Central memory CD4-positive, alpha-beta T cell (primary cell): ENCODE data around the gene TTC7B.
"Not testable (repeated sequence)": the region's sequence is repeated elsewhere in the genome, so short reads cannot be mapped to it uniquely, and the experiment has no call there.

ENCODE experiments used
- DNase-seq: peaks from one replicate; pipeline ENCODE4 v3.0.0; 2022

TTC7B gene

DNA sequence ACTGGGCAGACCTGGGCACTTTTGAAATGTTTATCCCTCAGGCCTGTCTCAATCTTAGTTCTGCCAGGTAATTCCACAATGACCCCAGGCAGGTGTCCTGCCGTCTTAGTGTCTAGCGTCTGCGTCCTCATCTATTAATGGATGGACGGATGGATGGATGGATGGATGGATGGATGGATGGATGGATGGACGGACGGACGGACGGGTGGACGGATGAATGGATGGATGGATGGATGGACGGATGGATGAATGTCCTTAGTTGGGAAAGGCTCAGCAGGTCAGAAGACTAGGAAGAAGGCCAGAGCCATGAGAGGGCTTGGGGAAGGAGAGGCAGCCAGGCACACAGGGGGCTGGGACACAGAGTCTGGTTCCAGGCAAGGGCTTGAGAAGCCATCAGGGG is 278.1 kb downstream of the TTC7B start:
- no peak for DNase-seq

DNA sequence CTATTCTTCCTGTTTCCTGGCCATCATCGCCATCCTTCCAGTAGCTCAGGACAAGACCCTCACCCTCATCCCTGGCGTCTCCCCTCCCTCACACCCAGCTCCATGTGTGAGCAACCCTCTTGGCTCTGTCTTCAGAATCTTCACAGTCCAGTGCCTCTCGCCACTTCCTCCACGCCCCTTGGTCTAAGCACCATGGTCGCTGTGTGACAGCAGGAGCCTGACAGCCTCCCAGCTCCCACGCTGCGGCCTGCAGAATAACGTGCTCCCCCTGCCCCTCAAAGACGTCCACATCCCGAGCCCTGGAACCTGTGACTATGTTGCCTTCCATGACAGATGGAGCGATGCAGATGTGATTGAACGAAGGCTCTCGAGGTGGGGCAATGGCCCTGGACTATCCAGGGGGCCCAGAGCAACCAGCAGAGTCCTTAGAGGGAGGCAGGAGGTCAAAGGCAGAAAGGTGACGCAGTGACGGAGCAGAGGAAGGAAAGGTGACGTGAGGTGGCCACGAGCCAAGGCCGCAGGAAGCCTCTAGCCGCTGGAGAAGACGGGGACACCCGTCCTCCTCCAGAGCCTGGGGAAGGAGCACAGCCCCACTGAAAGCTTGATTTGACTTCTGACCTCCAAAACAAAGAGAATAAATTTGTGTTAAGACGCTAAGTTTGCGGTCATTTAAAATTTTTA is 279.6 kb downstream of the TTC7B start:
- DNase-seq, result no peak

DNA sequence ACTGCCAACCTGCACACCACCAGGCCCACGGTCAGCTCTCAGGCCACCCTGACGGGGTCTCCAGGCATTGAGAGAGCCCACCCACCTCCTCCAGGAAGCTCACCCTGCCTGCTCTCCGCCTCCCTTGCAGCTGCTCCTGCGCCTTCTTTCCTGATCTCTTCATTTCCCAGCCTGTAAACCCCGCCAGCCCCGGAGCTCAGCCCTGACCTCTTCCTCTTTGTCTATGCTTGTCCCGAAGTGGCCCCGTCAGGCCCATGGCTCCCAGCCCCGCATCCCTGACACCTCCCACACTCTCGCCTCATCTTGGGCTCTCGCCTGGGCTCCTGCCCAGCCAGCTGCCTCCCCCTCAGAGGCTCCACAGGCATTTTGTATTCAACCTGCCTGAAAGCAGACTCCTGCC is 280.1 kb downstream of the TTC7B start:
- no peak for DNase-seq

DNA sequence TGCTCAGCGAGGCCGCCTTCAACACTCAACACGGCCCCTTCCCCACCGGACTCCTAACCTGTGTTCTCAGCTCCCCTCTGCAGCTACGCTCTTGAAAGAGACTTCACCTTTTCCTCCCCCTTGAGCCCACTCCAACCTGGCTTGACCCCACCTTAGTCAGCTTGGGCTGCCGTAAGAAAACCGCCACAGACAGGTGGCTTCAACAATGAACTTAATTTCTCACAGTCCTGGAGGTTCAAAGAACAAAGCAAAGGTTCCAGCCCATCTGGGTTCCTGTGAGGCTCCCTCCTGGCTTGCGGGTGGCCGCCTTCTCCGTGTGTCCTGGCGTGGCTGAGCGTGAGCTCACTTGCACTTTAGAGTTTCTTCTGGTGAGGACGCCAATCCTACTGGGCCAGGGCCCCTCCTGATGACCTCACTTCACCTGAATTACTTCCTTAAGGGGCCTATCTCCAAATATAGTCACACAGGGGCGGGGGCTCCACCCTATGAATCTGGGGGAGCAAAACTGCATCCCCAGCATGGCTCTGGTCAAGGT is 280.6 kb downstream of the TTC7B start:
- DNase-seq, result no peak

DNA sequence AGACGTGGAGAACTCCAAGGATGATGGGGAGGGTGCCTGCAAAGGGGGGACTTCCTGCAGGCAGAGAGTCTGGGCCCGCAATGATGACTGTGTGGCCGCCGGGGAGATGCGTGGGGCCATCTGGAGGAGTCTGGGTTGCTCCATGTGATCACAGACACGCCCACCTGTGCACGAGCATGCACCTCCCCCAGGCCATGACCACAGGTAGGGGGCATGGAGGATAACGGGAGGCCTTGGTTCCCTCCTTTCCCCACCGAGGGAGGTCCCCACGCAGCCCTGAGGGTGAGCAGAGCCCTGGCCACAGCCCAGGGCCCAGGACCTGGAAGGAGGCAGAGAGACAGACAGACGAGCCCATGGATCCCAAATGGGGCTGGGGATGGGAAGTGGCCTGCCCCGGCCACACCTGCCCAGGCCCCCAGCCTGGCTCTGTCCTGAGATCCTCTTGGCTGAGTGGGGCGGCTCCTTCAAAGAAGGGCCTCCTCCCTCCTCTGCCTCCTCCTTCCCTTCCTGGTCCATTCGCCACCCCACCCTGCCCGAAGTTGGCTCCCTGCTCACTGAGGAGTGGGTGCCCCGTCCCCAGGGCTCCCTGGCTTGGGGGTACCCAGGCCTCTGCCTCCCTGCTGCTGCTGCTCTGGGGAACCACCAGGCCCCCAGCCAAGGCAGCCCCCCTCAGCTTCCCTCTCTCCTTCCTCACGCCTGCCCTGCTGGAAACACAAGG is 281.2 kb downstream of the TTC7B start:
- no peak for DNase-seq

DNA sequence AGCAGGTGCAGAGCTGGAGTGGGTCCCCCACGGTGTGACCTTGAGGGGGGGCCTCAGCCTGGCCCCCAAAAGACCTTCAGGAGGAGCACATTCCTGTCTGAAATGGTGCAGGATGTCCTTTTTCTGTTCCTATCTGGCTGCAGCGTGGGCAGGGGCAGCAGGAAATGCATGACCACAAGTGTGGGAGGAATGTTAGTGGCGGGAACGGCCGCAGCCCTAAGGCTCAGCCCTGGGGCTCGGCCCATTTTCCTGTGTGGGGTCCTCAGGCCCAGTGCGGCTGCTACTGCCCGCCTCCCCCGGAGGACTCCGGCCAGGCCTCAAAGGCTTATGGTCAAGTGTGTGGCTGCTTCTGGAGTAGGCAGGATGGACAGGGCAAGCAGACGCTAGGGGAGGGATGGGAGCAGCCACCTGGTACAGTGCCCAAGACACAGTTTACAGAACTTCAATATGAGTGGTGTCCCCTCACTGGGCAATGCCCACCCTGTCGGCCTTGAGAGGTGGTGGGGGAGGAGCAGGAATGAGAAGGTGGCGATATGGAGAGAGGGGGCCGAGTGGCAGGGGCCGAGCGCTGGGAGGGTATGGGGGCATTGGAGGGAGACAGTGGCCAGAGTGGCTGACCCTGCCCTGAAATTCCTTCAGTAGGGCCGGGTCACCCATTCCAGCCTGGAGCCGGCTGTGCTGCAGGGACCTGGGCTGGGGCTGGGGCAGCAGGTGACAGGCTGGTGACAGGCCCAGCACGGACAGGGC is 282.0 kb downstream of the TTC7B start:
- no peak for DNase-seq

DNA sequence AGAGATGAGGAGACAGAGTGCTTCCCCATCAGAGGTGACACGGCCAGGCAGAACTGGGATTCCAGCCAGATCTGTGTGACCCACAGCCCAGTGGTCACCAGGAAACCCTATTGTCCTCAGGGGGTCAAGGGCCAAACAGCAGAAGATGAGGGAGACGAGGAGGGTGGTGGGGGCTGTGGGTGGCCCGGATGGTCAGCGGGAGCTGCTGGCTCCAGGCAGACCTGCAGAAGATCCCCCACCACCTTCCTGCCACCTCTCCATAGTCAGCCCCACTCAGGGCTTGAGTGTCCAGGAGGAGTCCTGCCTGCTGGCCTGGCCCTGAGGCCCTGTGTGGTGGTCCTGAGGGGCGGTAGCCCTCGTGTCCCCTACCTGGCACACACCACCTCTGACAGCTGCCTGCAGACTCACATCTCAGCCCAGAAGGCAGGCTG is 282.6 kb downstream of the TTC7B start:
- no peak for DNase-seq

DNA sequence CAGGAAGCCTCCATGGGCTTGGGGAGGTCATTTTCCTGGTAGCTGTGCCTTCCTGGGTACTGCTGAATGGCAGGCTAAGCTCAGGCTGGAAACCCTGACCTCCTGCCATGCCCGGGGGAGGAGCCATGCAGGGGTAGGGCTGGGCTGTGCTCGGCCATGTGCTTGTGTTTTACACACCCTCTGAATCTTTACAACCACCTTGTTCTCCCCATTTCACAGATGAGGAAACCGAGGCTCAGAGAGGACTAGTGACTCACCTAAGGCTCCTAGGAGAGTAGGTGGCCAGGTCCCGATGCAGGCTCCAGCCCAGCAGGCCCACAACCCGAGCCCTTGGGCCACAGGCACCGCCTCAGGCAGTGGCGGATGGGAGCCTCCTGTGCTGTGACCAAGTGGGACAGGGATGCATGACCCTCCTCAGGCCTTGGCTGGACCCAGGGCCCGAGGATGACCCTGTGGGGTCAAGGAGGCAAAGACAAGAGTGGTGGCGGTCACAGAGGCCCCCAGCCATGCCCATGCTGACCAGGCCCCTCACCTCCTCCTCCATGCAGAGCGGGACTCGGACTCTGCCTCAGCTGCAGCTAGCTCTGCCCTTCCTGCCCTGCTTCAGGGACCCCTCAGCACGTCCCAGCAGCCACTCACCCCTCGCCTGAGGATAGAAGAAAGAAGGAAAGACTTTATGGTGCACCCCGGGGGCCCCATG is 283.3 kb downstream of the TTC7B start:
- DNase-seq, result no peak

DNA sequence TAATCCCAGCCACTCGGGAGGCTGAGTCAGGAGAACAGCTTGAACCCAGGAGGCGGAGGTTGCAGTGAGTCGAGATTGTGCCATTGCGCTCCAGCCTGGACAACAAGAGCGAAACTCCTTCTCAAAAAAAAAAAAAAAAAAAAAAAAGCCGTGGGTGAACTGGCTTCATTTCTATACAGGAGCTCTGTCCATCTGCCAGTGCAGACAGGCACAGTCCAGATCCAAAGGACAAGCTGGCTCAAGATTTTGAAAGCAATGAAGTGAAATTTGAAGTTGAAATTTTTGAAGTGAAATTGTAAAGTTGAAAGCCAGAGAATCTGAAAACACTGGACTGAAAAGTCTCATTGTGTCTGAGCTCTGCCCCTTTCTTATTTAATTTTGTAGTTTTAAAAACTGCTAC is 284.7 kb downstream of the TTC7B start:
- no peak for DNase-seq

DNA sequence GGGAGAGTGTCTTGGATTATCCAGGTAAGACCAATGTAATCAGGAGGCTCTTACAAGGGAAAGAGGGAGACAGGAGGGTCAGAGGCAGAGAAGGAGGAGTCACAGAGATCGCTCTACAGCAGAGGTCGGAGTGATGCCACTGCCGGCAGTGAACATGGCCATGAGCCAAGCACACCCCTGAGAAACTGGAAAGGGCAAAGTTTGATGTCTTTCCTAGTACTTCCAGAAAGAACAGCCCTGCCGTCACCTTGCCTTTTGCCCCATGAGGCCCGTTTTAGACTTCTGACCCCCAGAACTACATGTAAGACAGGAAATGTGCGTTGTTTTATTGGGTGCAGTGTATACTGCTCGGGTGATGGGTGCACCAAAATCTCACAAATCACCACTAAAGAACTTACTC is 285.7 kb downstream of the TTC7B start:
- no peak for DNase-seq

DNA sequence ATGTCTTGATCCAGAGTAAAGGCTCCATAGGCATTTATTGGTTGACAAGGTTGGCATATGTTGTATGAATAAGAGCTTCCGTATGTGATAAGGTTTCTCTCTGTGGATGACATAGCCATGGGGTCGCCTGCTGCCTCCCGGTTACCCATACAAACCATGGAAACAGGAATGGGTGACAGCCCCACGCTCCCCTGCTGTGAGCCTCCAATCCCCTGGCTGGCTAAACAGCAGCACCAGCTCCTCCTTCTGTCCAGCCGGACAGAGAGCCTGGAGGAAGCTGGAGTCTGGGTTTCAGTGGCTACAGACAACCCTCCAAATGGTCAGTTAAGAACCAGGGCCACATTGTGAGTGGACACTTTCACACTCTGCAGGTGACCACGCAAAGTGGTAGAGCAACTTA is 288.3 kb downstream of the TTC7B start:
- no peak for DNase-seq

DNA sequence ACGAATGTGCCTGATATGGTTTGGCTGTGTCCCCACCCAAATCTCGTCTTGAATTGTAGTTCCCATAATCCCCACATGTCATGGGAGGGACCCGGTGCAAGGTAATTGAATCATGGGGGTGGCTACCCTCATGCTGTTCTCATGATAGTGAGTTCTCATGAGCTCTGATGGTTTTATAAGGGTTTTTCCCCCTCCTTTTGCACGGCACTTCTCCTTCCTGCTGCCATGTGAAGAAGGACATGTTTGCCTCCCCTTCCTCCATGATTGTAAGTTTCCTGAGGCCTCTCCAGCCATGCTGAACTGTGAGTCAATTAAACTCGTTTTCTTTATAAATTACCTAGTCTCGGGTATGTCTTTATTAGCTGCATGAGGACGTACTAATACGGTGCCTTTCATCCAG is 289.7 kb downstream of the TTC7B start:
- DNase-seq, result not testable (repeated sequence)

DNA sequence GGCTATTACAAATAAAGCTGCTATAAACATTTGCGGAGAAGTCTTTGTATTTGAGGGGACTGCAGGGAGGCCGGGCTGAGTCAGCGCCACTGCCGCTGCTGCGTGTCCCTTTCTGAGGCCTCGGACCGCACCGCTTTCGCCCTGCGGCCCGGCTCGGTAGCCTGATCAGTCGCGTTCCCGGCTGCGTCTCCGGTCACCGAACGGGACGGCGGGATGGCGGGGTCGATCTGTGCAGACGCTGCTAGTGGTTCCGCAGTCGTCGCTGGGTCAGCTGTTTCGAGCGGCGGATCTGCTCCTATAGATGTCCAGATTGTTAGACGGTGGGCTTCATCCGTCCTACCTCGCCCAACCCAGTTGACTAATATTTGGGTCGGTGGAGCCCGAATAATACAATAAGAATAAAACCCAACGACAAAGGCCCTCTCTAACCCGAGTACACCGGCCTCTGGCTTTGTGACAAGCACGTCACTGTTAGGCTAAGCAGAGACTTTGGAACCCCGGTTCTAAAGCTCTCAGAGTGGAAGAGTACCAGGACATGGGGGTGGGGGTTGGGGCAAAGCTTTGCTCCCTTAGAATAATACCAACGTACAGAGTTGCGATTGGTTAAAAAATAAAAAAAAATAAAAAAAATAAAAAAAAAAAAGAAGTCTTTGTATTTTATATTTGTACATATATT is 290.7 kb downstream of the TTC7B start:
- not testable (repeated sequence) for DNase-seq

DNA sequence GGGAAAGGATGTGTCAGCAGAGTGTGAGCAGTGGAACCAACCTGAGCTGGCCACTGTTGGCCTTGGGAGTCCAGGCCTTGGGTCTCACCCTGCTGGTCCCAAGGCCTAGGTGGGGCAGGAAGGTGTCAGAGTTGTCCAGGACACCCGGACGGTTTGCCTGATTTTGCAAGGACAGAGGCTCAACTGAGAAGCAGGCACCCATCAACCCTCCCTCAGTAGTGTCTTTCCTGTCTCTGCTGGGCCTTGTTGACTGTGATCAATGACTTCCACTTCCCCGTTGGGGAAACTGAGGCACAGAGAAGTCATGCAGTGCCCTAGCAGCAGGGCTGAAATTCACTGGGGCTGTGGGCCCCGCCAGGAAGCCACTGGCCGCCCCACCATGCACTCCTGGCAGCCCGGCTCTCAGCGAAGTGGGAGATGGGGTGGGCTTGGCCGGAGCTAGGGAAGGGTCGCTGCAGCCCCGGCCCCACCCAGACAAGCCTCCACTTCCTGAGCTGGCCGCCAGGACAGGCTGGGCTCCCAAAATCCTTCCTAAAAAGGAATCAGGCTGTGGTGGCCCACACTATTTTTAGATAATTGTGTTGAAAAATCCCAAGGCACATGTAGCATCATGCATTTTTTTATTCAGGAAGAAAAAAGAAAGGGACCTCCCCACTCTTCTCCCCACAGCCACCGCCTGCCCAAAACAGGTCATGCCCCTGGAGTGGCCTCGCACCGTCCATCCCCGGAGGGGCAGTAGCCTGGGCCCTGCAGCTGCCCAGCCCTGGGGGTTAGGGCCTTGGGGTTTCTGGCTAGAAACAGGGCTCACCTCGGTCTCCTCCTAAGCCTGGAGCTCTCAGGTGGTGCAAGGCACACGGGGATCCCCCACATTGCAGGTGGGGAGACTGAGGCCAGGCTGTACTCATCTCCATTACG is 292.0 kb downstream of the TTC7B start:
- no peak for DNase-seq

DNA sequence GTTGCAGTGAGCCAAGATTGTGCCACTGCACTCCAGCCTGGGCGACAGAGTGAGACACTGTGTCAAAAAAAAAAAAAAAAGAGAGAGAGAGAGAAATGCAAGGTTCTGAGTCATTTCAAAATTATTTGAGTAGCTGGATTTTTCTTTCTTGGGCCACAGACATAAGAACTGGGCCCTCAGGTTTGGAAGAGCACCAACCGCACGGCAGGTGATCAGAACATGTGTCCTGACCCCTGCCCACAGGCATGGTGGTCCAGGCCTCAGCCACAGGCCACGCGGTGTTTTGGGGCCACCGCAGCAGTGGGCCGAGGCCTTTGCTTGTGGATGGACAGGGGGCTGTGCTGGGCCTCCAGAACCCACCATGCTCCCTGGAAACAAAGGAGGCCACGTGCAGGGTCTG is 292.7 kb downstream of the TTC7B start:
- DNase-seq, result no peak

DNA sequence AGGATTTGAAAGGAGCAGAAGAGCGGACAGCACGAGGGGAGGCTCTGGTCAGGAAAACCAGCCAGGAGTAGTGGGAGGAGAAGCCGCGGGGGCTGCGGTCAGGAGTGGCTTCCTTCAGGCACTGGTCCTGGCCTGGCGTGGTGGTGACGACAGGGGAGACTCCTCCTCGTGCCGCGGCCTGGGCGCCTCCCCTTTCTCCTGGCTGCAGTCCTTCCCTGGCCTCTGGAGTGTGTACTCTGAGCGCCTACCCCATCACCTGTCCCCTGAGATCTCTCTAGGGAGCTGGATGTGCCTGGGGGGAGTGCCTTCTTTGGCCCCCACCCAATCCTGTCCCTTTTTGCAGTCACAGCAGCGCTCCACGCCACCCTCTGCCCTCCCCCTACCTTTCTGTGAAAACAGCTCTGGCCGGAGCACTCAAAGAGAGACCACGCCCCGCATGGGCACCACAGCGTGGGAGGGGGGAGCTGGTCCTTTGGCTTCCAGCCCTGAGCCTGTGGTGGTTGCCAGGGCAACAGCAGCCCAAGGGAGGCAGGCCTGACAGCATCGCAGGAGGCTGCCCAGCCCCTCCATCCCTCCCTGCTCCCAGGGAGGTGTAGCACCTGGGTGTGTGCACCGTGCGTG is 293.5 kb downstream of the TTC7B start:
- DNase-seq, result no peak

DNA sequence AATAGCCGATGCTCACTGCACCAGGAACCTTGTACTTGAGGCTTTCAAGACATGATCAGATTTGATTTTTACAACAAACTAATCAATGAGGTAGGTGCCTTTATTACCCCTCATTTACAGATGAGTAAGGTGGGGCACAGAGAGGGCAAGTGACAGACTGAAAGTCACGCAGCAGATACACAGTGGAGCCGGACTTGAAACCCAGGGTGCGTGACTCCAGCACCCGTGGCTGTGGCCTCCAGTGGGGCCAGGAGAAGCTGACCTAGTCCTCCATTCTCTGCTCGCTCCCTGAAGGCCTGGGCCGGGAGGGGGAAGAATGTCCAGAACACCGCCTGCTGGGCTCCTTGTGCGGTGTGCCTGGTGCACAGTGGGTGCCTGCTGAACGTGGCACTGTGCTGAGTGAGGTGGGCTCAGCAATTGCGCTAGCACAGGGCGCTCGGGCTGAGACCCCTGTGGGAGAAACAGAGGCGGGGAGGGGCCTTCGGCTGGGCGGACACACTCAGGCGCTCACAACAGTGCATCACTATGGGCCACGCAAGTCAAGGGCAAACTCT is 294.2 kb downstream of the TTC7B start:
- DNase-seq, result no peak

DNA sequence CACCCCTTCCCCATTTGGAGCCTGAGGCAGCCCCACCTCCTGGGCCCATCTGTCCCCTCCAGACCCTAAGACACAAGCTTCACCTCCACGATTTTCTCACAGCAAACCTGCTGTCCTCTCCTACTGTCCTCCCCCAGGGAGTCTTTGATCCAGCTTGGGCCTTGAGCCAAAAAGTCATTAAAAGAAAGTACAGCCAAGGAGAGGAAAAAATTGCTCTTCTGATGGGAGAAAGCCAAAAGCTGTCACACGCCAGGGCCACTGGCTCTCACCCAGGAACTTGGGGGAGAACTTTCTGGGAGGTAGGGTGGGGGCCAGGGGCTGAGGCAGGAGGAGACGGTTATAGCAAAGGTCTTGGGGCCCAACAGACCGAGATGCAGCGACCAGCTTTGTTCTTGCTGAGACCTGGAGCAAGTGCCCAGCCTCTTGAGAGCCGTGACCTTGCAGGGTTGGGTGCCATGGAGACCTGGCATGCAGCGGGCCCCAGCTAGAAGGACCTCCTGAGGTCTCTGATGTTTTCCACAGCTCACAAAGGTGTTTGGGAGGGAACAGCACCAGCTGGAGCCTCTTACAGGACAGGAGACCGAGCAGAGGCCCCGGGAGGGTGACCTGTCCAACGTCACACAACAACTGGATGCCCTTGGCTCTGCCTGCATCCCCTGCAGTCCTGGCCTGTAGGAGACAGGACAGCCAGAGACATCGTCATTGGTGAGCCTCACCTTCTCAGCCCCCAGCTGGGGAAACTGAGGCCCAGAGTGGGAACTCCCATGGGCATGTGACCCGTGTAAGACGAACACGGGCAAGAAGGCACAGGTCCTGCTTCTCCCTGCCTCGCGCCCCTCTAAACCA is 294.9 kb downstream of the TTC7B start:
- DNase-seq, result no peak

DNA sequence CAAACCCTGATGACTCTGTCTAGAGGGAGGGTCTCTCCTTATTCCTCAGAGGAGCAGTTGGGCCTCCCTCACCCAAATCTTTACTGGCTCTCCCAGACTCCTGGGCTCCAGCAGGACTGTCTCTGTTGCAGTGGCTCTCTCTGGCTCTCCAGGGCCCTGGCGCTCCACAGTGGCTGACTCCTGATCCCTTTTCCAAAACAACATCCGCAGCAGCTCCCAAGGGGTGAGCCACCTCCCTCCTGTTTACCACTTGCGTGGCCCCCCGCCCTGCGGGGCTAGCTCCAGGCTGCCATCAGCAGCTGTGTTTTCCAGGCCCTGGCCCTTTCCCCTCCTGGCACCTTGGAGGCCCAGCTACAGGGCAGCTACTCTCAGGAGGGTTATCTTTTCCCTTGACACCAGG is 295.9 kb downstream of the TTC7B start:
- no peak for DNase-seq
